Measurements from ENCODE around the gene GABBR1. TPM values are rescaled to one million over a fixed set of nuclear protein-coding genes. Genes with fewer than 3 reads are reported as not detected.

Gene GABBR1
- total RNA-seq, 1 experiment from 2014 or later = 2.8 TPM

GRCh38 chr6:29517728-29518440, 115.1 kb downstream of the GABBR1 start:
- no peak for DNase-seq (ENCODE audit: low read depth in 1 of 2, low spot score in 2 of 2)
- Histone ChIP-seq H3K27ac (no peak overlapping the region), H3K4me1 (replicated peaks) (no peaks in the 10 kb centered on the region), H3K27me3 (replicated peaks) (no peaks in the 10 kb centered on the region), H3K36me3 (no peaks in the 10 kb centered on the region), H3K4me3 (no peak overlapping the region), H3K9me3 (replicated peaks) (no peaks in the 10 kb centered on the region)

- Histone ChIP-seq H3K27ac (no peak overlapping the region), H3K27me3 (replicated peaks) (no peaks in the 10 kb centered on the region), H3K4me1 (replicated peaks) (no peaks in the 10 kb centered on the region), H3K36me3 (no peaks in the 10 kb centered on the region), H3K9me3 (replicated peaks) (no peaks in the 10 kb centered on the region), H3K4me3 (no peak overlapping the region)
- DNase-seq (ENCODE audit: low read depth in 1 of 2, low spot score in 2 of 2) = no peak
Measured at GRCh38 chr6:29517245-29517644, 115.7 kb downstream of the GABBR1 start.

- H3K36me3 ChIP-seq = no peaks in the 10 kb centered on the region
- H3K4me3 ChIP-seq = no peak overlapping the region
- H3K27me3 ChIP-seq (replicated peaks) = no peaks in the 10 kb centered on the region
- DNase-seq (ENCODE audit: low read depth in 1 of 2, low spot score in 2 of 2) = peak in 1 of 2 experiments; percentile 28
- no peaks in the 10 kb centered on the region for H3K4me1 ChIP-seq (replicated peaks)
- H3K27ac ChIP-seq = no peak overlapping the region
- H3K9me3 ChIP-seq (replicated peaks) = no peaks in the 10 kb centered on the region
Measured at GRCh38 chr6:29516108-29516507, 116.9 kb downstream of the GABBR1 start.

GRCh38 chr6:29510746-29511300, 122.2 kb downstream of the GABBR1 start:
- Histone ChIP-seq H3K4me1 (replicated peaks) (no peaks in the 10 kb centered on the region), H3K27ac (no peak overlapping the region), H3K36me3 (no peaks in the 10 kb centered on the region), H3K27me3 (replicated peaks) (no peaks in the 10 kb centered on the region), H3K9me3 (replicated peaks) (no peaks in the 10 kb centered on the region), H3K4me3 (no peak overlapping the region)
- DNase-seq (ENCODE audit: low read depth in 1 of 2, low spot score in 2 of 2) = peak in 1 of 2 experiments; percentile 18

GRCh38 chr6:29510202-29510601, 122.8 kb downstream of the GABBR1 start:
- H3K4me1 ChIP-seq (replicated peaks) = no peaks in the 10 kb centered on the region
- no peak for DNase-seq (ENCODE audit: low read depth in 1 of 2, low spot score in 2 of 2)
- H3K9me3 ChIP-seq (replicated peaks) = no peaks in the 10 kb centered on the region

More at GRCh38 chr6:29510202-29510601, 122.8 kb downstream of the GABBR1 start:
- Histone ChIP-seq H3K36me3 (no peaks in the 10 kb centered on the region), H3K27me3 (replicated peaks) (no peaks in the 10 kb centered on the region), H3K27ac (no peak overlapping the region), H3K4me3 (no peak overlapping the region)

Other genes starting within 250 kb of the GABBR1 start
- not detected in 2 replicates for gene OR12D2, start 237.6 kb downstream of the GABBR1 start, total RNA-seq (2014; rRNA removed; shearing (Covaris generic))
- not detected in 2 replicates for gene OR12D1, start 218.3 kb downstream of the GABBR1 start, total RNA-seq (2014; rRNA removed; shearing (Covaris generic))
- not detected in 2 replicates for gene OR10C1, start 193.9 kb downstream of the GABBR1 start, total RNA-seq (2014; rRNA removed; shearing (Covaris generic))
- not detected in 2 replicates for gene OR11A1, start 176.1 kb downstream of the GABBR1 start, total RNA-seq (2014; rRNA removed; shearing (Covaris generic))
- gene OR2H1, start 176.0 kb downstream of the GABBR1 start, total RNA-seq (2014; rRNA removed; shearing (Covaris generic)) = not detected in 2 replicates
- gene MAS1L, start 145.2 kb downstream of the GABBR1 start, total RNA-seq (2014; rRNA removed; shearing (Covaris generic)) = not detected in 2 replicates
- 9.9 and 10.2 TPM in 2 replicates for gene UBD, start 73.5 kb downstream of the GABBR1 start, total RNA-seq (2014; rRNA removed; shearing (Covaris generic))
- gene OR2H2, start 48.1 kb downstream of the GABBR1 start, total RNA-seq (2014; rRNA removed; shearing (Covaris generic)) = not detected in 2 replicates
- not detected in 2 replicates for gene MOG, start 23.9 kb upstream of the GABBR1 start, total RNA-seq (2014; rRNA removed; shearing (Covaris generic))
- gene ZFP57, start 48.0 kb upstream of the GABBR1 start, total RNA-seq (2014; rRNA removed; shearing (Covaris generic)) = not detected in 2 replicates
- 137 and 176 TPM in 2 replicates for gene HLA-F, start 90.3 kb upstream of the GABBR1 start, total RNA-seq (2014; rRNA removed; shearing (Covaris generic))
- not detected in 2 replicates for gene HLA-G, start 194.6 kb upstream of the GABBR1 start, total RNA-seq (2014; rRNA removed; shearing (Covaris generic))

Measured in SJSA1 (cell line).